NOMO-1 (cell line): ENCODE data around the gene IER5L.
A peak's percentile ranks its signal among the peaks of the same experiment; 100 is the strongest.
"Not testable (repeated sequence)": the region's sequence is repeated elsewhere in the genome, so short reads cannot be mapped to it uniquely, and the experiment has no call there.

Experiments
- DNase-seq, 2 experiments: peaks; one replicate each; lab custom pipeline; 2025; ENCODE audit not compliant: unreplicated experiment in 2 of 2; lab: John Stamatoyannopoulos, UW

Gene IER5L

DNA sequence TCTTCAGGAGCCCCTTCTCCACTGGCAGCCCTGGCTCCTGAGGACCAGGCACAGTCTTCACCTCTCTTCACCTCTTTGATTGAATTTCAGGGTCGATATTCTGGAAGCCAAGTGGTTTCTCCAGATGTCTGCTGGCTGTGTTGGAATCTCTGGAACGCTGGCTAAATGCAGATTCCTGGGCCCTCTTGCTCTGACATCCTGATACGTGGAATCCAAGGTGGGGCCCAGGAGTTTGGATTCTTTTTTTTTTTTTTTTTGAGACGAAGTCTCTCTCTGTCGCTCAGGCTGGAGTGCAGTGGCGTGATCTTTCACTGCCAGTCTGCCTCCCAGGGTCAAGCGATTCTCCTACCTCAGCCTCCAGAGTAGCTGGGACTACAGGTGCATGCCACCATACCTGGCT lies 26.8 kb upstream of the IER5L start:
- DNase-seq, result no peak

DNA sequence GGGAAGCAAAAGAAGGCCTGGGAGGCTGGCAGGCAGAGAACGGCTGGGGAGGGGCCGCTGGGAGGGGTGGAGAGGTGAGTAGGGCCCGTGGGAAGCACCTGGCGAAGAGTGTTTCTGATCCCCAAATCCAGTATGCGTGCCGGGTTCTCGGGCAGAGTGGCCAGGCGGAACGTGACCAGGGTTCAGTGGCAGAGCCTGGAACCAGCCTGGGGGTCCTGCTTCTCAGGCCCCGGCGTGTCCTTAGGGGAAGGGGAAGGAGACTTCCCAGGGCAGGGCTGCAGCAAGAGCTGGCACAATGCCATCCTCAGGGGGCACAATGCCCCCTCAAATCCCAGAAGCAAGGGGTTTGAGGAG lies 25.5 kb upstream of the IER5L start:
- DNase-seq, result no peak

DNA sequence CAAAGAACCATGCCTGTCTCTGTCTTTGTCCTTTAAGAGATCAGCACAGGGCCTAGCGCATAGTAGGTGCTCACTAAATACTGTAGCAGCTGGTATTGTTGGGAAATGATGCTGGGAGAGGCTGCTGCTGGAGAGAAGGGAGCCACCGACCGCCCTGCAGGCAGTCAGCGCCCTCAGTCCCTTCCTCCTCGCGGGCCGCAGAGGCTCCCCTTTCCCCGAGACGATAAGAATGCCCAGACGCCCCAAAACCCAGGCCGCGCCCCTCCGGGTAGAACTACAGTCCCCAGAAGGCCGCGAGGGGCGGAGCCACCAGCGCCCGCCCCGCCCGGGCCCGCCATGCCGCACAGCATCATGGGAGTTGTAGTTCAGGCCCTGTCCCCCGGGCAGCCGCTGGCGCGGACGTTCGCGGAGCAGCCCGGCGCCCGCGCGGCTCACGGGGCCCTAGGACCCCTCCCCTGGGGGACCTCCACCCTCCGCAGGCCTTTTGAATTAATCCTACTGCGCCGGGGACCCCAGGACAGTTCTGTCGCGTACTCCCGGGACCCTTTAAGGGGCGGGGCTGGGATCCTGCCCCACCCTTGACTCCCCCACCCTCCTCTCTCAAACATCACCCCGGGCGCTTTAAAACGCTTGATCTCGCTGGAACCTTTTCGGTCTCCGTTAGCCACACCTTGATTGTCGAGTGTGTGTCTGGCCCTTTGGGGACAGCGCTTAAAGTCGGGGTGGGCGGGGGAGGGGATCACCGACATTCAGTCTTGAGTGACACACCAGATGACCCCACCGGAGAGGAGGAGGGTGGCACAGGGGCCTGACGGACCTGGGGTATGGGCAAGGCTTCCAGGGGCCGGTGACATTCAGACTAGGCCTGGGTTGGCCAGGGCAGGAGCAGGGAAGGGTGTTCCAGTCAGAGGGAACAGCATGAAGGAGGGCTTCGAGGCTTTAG lies 24.8 kb upstream of the IER5L start:
- DNase-seq, result peak; percentile 62 to 80

DNA sequence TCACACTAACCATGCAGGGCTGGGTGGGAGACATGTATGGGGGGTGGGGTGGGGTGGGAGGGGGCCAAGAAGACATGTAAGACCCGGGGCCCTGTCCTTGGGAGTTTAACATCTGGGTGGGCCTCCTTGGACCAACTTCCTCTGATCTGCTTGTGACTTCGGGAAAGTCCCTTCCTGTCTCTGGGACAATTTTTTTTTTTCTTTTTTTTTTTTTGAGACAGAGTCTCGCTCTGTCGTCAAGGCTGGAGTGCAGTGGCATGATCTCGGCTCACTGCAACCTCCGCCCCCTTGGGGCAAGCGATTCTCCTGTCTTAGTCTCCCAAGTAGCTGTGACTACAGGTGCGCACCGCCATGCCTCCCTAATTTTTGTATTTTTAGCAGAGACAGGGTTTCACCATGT lies 23.8 kb upstream of the IER5L start:
- no peak for DNase-seq

DNA sequence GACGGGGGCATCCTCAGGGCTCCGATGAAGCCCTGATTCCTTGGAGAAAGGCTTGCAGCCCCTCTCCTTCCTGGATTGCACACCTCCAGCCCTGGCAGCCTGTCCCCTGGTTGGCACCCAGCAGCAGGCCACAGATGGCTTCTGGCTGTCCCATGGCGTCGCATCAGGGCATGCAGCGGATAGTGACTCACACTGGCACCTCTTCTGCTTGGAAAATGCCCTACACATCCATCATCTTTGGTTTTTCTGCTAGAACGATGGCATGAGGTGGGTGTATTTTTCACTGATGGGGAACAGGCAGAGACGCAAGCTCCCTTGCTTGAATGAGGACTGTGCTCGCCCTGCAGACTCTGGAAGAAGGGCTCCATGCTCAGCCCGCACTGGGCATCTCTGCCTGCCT lies 23.2 kb upstream of the IER5L start:
- no peak for DNase-seq

DNA sequence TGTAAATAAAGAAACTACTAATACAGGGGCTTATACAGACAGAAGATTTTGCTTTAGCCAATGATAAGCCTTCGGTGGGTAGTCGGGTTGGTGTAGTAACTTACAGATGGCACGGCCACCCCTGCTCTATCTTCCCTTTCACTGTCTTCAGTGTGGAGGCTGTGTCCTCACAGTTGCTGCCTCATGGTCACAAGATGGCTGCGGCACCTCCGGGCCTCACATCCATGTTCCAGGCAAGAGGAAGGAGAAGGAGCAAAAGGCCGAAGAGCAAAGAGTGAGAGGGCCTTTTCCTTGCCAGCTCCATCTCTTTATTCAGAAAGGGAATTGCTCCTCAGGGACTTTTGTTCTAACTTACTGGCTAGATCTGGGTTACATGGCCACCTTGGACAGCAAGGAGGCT lies 22.2 kb upstream of the IER5L start:
- no peak for DNase-seq

DNA sequence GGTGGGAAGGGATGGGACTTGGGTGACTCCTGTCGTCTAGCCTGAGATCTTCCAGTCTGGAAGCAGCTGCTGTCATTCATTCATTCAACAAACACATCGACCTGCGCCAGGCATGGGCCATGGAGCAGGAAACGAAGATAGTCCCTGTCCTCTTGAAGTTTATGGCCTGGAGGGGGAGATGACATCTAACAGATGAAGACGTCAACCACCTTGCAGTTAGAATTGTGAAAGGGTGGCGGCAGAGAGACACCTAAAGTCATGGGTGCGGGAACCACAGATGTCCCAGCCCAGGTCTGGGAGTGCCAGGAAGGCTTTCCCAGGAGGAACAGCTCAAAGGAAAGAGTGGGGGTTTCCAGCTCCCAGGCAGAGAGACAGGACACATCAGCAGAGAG lies 21.0 kb upstream of the IER5L start:
- no peak for DNase-seq

DNA sequence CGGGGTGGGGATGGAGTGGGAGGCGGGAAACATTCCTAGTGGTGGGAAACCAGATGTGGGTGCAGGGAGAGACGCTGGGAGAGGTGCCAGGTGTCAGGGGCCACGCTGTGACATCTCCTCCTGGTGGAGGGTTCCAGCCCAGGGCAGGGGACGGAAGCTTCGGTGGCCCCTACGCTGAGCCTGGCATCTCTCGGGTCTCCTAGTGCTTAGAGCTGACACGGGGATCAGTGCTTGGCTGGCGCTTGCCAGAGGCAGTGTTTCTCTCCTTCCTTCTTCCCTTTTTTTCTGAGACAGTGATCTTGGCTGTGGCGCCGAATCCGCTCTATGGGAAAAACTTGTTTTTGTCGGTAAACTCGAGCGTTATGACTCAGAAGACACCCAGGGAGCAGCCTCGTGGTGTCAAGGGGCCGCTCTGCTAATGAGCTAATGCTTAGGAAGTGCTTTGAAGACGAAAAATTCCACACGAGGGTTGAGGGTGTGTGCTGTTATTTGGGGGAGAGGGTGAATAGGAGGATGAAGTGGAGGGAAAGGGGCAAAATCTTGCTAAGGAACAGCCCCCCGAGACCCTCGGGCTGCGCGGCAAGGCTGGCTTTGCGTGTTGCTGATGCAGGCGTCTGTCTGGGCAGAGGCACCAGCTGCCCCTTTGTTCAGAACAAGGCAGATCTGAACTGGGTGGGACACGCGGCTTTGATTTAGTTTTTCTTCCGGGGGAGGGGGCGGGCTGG lies 20.4 kb upstream of the IER5L start:
- DNase-seq, result peak in 1 of 2 experiments; percentile 17

DNA sequence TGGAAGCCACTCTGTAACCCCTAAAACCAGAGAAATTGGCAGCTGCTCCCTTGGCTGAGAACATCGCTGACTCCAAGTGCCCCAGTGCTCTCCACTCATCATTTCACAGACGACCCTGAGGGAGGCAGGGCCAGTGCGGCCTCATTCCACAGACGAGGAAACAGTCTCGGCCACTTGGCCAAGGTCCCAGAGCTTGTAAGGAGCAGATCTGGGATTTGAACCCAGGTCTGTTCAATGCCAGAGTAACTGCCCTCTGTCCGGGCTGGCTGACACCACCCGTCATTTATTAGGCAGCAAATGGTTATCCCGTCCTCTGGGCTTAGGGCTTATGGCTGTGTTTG lies 19.9 kb upstream of the IER5L start:
- no peak for DNase-seq

DNA sequence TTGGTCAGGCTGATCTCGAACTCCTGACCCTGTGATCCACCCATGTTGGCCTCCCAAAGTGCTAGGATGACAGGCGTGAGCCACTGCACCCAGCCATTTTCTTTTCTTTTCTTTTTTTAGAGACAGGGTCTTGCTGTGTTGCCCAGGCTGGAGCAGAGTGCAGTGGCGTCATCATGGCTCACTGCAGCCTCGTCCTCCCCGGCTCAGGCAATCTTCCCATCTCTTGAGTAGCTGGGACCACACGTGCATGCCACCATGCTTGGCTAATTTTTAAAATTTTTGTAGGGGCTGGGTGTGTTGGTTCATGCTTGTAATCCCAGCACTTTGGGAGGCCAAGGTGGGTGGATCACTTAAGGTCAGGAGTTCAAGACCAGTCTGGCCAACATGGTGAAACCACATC lies 19.0 kb upstream of the IER5L start:
- DNase-seq, result not testable (repeated sequence)

DNA sequence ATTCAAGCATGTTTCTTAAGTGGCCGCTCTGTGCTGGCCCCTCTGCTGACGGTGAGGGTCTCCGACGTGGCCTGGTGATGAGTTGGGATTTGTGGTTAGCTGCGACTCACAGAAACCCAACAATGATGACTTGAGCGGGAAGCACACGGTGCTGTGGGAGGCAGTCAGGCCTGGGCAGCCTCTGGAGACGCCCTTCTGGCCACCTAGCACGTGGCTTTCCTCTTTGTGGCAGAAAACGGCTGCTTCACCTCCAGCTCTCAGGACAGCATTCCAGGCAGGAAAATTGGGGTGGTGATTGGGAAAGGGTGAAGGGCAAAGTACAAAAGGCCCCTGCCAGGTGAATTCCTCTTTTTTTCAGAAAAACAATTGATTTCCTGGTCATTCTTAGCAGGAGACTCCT lies 17.5 kb upstream of the IER5L start:
- DNase-seq, result no peak

DNA sequence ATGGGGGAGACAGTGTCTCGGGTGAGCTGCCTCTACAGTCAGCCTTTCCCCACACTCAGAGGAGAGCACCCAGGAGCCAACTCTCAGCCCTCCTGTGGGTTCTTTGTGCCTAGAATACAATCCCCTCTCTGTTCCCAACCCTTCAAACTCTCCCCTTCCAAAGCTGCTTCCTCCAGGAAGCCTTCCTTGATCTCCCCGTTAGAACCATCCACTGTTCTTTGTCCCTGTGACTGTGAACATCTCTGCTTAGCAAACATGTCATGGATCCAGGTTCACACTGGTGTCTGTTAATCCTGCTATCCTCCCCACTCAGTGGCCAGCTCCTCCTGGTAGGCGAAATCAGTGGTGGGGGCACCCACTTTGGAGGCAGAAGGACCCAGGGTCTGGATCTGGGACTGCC lies 16.2 kb upstream of the IER5L start:
- no peak for DNase-seq

DNA sequence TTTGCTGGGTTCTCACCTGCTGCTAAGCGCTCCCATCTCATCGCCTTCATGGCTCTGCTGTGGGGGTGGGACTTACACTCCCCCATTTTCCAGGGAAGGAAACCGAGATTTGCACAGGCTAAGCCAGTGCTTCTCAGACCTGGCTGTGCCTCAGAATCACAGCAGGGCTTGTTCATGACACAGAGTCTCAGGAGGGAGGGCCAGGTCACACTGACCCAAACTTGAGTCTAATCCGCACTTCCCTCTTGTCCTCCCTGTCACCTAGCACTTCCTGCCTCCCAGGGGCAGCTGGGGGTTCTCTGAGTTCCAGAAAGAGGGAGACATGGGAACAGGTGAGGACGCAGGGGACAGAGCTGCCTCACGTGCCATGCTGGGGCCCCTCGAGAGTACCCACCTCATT lies 15.6 kb upstream of the IER5L start:
- DNase-seq, result no peak

DNA sequence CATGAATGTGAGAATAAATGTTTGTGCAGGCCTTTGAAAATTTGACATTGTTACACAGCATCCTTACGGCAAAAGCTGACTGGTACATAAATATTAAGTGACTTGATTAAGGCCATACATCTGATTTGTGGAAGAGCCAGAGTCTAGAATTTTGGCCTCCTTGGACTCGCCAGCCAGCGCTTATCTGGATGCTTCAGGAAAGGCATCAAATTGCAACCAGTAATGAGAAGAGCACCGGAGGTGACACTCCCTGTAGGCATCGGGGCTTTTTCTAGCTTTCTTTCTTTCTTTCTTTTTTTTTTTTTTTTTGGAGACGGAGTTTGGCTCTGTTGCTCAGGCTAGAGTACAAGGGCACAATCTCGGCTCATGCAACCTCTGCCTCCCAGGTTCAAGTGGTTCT lies 13.2 kb upstream of the IER5L start:
- DNase-seq, result no peak

DNA sequence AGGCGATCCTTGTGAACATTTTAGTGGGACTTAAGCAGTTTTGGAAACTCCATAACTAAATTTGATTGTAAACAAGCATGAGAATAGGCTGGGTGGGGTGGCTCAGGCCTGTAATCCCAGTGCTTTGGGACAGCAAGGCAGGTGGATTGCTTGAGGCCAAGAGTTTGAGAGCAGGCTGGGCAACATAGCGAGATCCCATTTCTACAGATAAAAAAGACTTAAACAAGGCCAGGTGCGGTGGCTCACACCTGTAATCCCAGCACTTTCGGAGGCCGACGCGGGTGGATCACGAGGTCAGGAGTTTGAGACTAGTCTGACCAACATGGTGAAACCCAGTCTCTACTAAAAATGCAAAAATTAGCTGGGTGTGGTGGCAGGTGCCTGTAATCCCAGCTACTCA lies 11.9 kb upstream of the IER5L start:
- not testable (repeated sequence) for DNase-seq

DNA sequence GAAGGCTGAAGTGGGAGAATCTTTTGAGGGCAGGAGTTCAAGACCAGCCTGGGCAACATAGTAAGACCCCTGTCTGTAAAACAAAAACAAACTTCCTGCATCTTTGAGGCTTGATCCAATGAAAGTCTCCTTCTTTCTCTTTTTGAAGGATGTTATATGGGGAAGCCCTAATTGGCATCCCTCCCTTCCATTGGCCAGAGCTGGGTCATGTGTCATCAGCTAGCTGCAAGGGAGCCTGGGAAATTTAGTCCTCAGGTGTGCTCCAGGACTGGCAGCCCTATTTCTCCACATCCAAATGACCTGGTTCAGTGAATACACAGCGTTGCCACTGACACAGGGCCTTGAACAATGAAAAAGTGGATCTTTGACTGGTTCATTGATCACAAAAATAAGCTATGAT lies 9.0 kb upstream of the IER5L start:
- no peak for DNase-seq

DNA sequence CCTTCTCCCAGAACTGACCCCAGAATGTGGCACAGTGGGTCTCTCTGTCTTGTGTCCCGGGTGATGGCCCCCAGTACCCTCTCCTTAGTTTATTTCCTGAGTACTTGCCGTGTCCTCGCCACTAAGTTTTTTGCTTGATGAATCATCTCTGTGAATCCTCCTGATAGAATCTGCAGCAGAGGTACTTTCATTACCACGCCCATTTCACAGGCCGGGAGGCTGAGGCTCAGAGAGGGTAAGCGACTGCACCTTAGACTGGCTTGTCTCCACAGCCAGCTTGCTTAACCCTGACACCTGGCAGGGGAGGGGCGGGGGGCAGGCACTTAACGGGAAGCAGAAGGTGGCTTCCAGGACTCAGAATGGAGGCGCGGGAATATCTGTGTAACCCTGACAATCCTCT lies 7.9 kb upstream of the IER5L start:
- DNase-seq, result no peak

DNA sequence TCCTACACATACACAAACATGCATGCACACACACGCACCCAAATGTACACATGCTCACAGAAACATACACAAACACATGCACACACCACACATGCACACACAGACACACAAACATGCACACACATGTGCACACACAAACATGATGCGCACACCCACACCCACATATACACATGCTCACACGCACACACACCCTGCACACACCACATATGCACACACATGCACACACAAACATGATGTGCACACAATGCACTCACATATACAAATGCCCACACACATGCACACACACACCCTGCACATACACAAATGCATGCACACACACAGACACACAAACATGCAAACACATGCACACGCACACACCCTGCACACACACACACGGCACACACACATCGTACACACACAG lies 7.3 kb upstream of the IER5L start:
- no peak for DNase-seq

DNA sequence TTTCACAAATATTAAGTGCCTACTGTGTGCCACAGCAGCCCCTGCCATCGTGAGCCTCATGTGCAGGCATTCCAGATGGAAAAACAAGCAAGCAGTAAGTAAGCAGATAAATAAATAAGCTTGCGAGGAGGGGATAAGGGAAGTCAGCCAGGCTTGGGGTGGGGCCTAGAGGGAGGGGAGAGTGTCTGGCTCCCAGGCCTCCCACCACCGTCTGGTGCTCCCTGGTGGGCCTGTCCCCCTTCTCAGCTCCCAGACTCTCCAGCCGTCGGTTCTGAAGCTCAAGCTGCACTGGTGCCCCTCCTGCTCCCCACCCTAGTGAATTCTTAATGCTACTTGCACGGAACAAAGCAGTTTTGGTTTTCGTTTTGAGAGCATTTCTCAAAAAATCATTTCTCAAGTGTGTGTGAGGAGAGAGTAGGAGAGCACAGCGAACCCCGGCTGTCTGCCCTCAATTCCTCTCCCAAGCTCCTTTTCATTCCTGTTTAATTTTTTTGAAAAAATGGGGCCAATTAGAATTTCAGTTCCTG lies 6.6 kb upstream of the IER5L start:
- DNase-seq, result no peak

DNA sequence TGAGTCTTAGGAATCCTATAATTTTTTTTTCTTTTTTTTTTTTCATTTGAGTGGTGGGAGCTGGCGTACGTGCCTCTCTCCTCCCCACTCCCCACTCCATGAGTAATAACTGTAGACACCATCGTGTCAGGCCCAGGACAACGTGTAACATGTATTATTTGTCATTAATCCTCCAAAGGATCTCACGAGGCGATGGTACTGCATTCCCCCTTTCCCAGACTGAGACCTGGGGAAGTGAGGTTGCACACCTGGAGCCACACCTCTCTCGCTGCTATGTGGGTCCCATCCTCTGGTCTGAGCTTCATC lies 6.1 kb upstream of the IER5L start:
- DNase-seq, result no peak

DNA sequence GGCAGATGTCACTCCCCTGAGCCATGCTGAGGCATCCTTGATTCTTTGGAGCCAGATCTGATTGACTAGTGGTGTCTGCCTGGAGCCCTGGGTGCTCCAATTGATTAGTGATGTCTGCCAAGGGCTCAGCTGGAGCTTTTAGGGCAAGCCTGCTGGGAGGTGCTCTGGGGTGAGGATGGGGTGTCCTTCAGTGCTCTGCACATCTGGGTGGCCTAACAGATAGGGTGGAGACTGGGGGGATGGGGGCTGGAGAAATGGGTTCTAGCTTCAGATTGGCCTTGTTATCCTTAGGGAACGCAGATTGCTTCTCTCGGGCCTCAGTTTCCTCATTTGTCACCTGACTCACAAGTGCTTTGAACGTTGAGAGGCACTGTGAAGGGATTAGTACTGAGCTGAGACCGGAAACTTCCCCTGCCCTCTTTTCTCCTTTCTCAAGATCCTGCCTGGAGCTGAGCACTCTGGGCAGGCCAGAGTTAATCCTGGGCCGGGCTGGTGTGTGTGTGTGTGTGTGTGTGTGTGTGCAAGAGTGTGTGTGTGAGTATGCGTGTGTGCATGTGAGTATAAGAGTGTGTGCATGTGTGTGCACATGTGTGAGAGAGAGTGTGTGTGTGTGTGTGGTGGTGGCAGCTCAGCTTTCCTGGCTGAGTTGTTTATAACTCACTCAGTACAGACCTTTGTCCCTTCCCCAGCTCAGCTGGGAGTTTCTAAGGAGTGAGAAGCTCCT lies 5.6 kb upstream of the IER5L start:
- DNase-seq, result no peak
